ENCODE results near the gene ATPAF1. TPM values are rescaled to one million over a fixed set of nuclear protein-coding genes. Genes with fewer than 3 reads are reported as not detected.

Gene ATPAF1
- total RNA-seq, 1 donor from 2014 or later: 19.3 TPM

GRCh38 chr1:46630719-46631118 lies 37.4 kb downstream of the ATPAF1 start:
- no peak for DNase-seq (ENCODE audit: low read depth)
- Histone ChIP-seq H3K4me2 (ENCODE audit: low read length) (no peak overlapping the region), H3K27ac (ENCODE audit: low read depth, low read length) (no peak overlapping the region), H4K20me1 (ENCODE audit: insufficient read depth, low read length) (no peaks in the 10 kb centered on the region), H3K36me3 (ENCODE audit: insufficient read depth, low read length) (peaks cover 10% of the 10 kb centered on the region), H3K27me3 (ENCODE audit: insufficient read depth, low read length) (no peaks in the 10 kb centered on the region), H3K4me1 (ENCODE audit: insufficient read depth, low read length) (no peaks in the 10 kb centered on the region), H2AFZ (ENCODE audit: low read depth, low read length) (no peak overlapping the region), H3K4me3 (ENCODE audit: insufficient read depth, low read depth, low read length) (no peak overlapping the region), H3K79me2 (ENCODE audit: insufficient read depth, low read length) (no peaks in the 10 kb centered on the region), H3K9ac (ENCODE audit: low read length) (no peak overlapping the region), H3K9me3 (ENCODE audit: insufficient read depth, low read depth, low read length) (no peaks in the 10 kb centered on the region)
- no peak overlapping the region for H3K27ac Mint-ChIP-seq (ENCODE audit: unreplicated experiment)
- H3K9me3 Mint-ChIP-seq (ENCODE audit: unreplicated experiment): no peaks in the 10 kb centered on the region
- no peak overlapping the region for H3K4me3 Mint-ChIP-seq (ENCODE audit: unreplicated experiment)
- no peaks in the 10 kb centered on the region for H3K4me1 Mint-ChIP-seq (ENCODE audit: low read depth, unreplicated experiment)
- no peaks in the 10 kb centered on the region for H3K27me3 Mint-ChIP-seq (ENCODE audit: low read depth, unreplicated experiment)
- TF ChIP-seq CTCF (IDR thresholded peaks at IDR 0.05; ENCODE audit: insufficient read depth, low read depth, low read length) (no peak), EZH2 (IDR thresholded peaks at IDR 0.05; ENCODE audit: insufficient read depth, low read length) (no peak)
- FAIRE-seq: no peak
- peaks cover 13% of the 10 kb centered on the region for H3K36me3 Mint-ChIP-seq (ENCODE audit: low read depth, unreplicated experiment)

GRCh38 chr1:46623743-46624644 lies 44.2 kb downstream of the ATPAF1 start:
- FAIRE-seq (no peak), DNase-seq (ENCODE audit: low read depth) (no peak)
- Histone ChIP-seq H3K9ac (ENCODE audit: low read length) (no peak overlapping the region), H3K4me2 (ENCODE audit: low read length) (no peak overlapping the region), H3K36me3 (ENCODE audit: insufficient read depth, low read length) (no peaks in the 10 kb centered on the region), H3K79me2 (ENCODE audit: insufficient read depth, low read length) (no peaks in the 10 kb centered on the region), H4K20me1 (ENCODE audit: insufficient read depth, low read length) (no peaks in the 10 kb centered on the region), H3K27ac (ENCODE audit: low read depth, low read length) (no peak overlapping the region), H3K27me3 (ENCODE audit: insufficient read depth, low read length) (no peaks in the 10 kb centered on the region), H2AFZ (ENCODE audit: low read depth, low read length) (no peak overlapping the region), H3K4me1 (ENCODE audit: insufficient read depth, low read length) (no peaks in the 10 kb centered on the region), H3K4me3 (ENCODE audit: insufficient read depth, low read depth, low read length) (no peak overlapping the region), H3K9me3 (ENCODE audit: insufficient read depth, low read depth, low read length) (no peaks in the 10 kb centered on the region)
- peaks cover 4% of the 10 kb centered on the region for H3K4me1 Mint-ChIP-seq (ENCODE audit: low read depth, unreplicated experiment)
- H3K36me3 Mint-ChIP-seq (ENCODE audit: low read depth, unreplicated experiment): peaks cover 1% of the 10 kb centered on the region
- TF ChIP-seq EZH2 (IDR thresholded peaks at IDR 0.05; ENCODE audit: insufficient read depth, low read length) (no peak), CTCF (IDR thresholded peaks at IDR 0.05; ENCODE audit: insufficient read depth, low read depth, low read length) (no peak)
- no peak overlapping the region for H3K4me3 Mint-ChIP-seq (ENCODE audit: unreplicated experiment)
- no peaks in the 10 kb centered on the region for H3K9me3 Mint-ChIP-seq (ENCODE audit: unreplicated experiment)
- no peak overlapping the region for H3K27ac Mint-ChIP-seq (ENCODE audit: unreplicated experiment)
- peaks cover 13% of the 10 kb centered on the region for H3K27me3 Mint-ChIP-seq (ENCODE audit: low read depth, unreplicated experiment)

- Histone ChIP-seq H3K9ac (ENCODE audit: low read length) (no peak overlapping the region), H3K79me2 (ENCODE audit: insufficient read depth, low read length) (no peaks in the 10 kb centered on the region), H4K20me1 (ENCODE audit: insufficient read depth, low read length) (no peaks in the 10 kb centered on the region), H2AFZ (ENCODE audit: low read depth, low read length) (no peak overlapping the region), H3K27me3 (ENCODE audit: insufficient read depth, low read length) (no peaks in the 10 kb centered on the region), H3K36me3 (ENCODE audit: insufficient read depth, low read length) (no peaks in the 10 kb centered on the region), H3K27ac (ENCODE audit: low read depth, low read length) (no peak overlapping the region), H3K9me3 (ENCODE audit: insufficient read depth, low read depth, low read length) (no peaks in the 10 kb centered on the region), H3K4me1 (ENCODE audit: insufficient read depth, low read length) (no peaks in the 10 kb centered on the region), H3K4me2 (ENCODE audit: low read length) (no peak overlapping the region), H3K4me3 (ENCODE audit: insufficient read depth, low read depth, low read length) (no peak overlapping the region)
- FAIRE-seq (no peak), DNase-seq (ENCODE audit: low read depth) (no peak)
- Mint-ChIP-seq H3K4me3 (ENCODE audit: unreplicated experiment) (no peak overlapping the region), H3K9me3 (ENCODE audit: unreplicated experiment) (peaks cover 2% of the 10 kb centered on the region), H3K36me3 (ENCODE audit: low read depth, unreplicated experiment) (peaks cover 2% of the 10 kb centered on the region), H3K27me3 (ENCODE audit: low read depth, unreplicated experiment) (peaks cover 22% of the 10 kb centered on the region), H3K27ac (ENCODE audit: unreplicated experiment) (no peak overlapping the region), H3K4me1 (ENCODE audit: low read depth, unreplicated experiment) (peaks cover 4% of the 10 kb centered on the region)
- TF ChIP-seq CTCF (IDR thresholded peaks at IDR 0.05; ENCODE audit: insufficient read depth, low read depth, low read length) (no peak), EZH2 (IDR thresholded peaks at IDR 0.05; ENCODE audit: insufficient read depth, low read length) (no peak)
Observed at GRCh38 chr1:46622344-46622743, 45.8 kb downstream of the ATPAF1 start.
